Pancreas (tissue), 10 donors: ENCODE data around the gene HOXD13. TPM values are rescaled to one million over a fixed set of nuclear protein-coding genes. Genes with fewer than 3 reads are reported as not detected.

Source experiments
- ATAC-seq, 4 donors: fragments of 200-7000 bp; cut with Tn5 transposase; one replicate each; pipeline versions ENCODE4 v1.8.0 to v1.9.1; 2020; ENCODE audit warnings: mild to moderate bottlenecking in 4 of 4, moderate library complexity in 4 of 4
- DNase-seq, 6 donors: peaks; one replicate each; pipeline ENCODE4 v3.0.0-alpha.2; 2020
- FAIRE-seq: peaks from 2 replicates; lab custom pipeline; 2012; peaks lifted over from hg19 to GRCh38; lab: Jason Lieb, UNC
- H3K27ac ChIP-seq, 4 donors: fragments of 200-600 bp; sonication (generic); 1 replicate in 3 of 4; 2 replicates in 1 of 4; pipeline versions ENCODE4 v1.5.0 to v1.8.0; 2020
- H3K27me3 ChIP-seq, 4 donors: fragments of 200-600 bp; one replicate each; pipeline ENCODE4 v1.8.0; 2021
- H3K36me3 ChIP-seq, 3 donors: fragments of 200-600 bp; sonication (generic) in 1 of 3; one replicate each; pipeline versions ENCODE4 v1.5.0 to v1.8.0; 2020 to 2021
- H3K4me1 ChIP-seq, 3 donors: fragments of 200-600 bp; one replicate each; pipeline ENCODE4 v1.8.0; 2021
- H3K4me3 ChIP-seq, 4 donors: fragments of 200-600 bp; sonication (generic) in 2 of 4; one replicate each; pipeline versions ENCODE4 v1.5.0 to v1.8.0; 2020 to 2021
- H3K9me3 ChIP-seq, 4 donors: fragments of 200-600 bp; one replicate each; pipeline ENCODE4 v1.8.0; 2021
- CTCF ChIP-seq, 4 donors: fragments of 200-600 bp; sonication (generic) in 3 of 4; IDR thresholded peaks; one replicate each; pipeline versions ENCODE4 v1.5.0 to v1.8.0; 2021; ENCODE audit warnings: antibody characterized with exemption in 4 of 4
- WGBS, 2 donors: extraction: QIAGEN DNeasy Blood & Tissue Kit; methylation state at CpG; one replicate each; pipeline ENCODE4 v1.1.7; 2013; 5-methylcytosine and 5-hydroxymethylcytosine counted together
- intact Hi-C, 3 donors: fragments of 100-400 bp; cut with DNase I; formaldehyde crosslinking; loops; one replicate each; pipeline versions ENCODE4 v1.11.1 to v1.14.2; 2022
- polyA plus RNA-seq, 2 donors: library from polyadenylated mRNA; stranded (reverse); fragments of 200-250 nt; gene quantifications; one replicate each; pipeline ENCODE4 v1.2.3, GENCODE V29; 2013
- total RNA-seq, 6 donors: library from RNA; stranded (reverse); fragmentation: NEBNext Ultra II Directional in 4 of 6; extraction: Animal tissue kit (Norgen Biotek cat#: 25700) in 4 of 6; gene quantifications; one replicate each; pipeline versions ENCODE4 v1.2.1 to v1.2.4, GENCODE V29; 2021 to 2023
- donor health status: healthy with polysubstance abuse.
- donor health status: DM: no; HTN: no; CAD: no; lungs with moderate emphysema.
- donor health status: DM: no; HTN: no; CAD: no.
- donor health status: control.
- donor health status: control.
- donor health status: Bipolar disorder and iron deficiency.
- donor health status: DM: yes; HTN: yes; CAD: no.
- donor health status: DM: no; HTN: no; CAD: no.
- donor health status: DM: no; HTN: no; CAD: no.
- donor health status: DM: yes; HTN: yes; CAD: no.

HOXD13 gene
- total and polyA plus RNA-seq, 8 donors, result not detected

GRCh38 chr2:176093145-176093897, 800 bp downstream of the HOXD13 start:
- DNase-seq (peak in 1 of 6 donors; percentile 66), ATAC-seq (no peak), FAIRE-seq (no peak)
- H3K36me3 ChIP-seq, result no peaks in the 10 kb centered on the region
- WGBS, 2 donors, result 3 to 4% methylated on average over 52 to 53 of the region's 53 CpGs
- H3K9me3 ChIP-seq, result no peaks in the 10 kb centered on the region
- no peak overlapping the region for H3K27ac ChIP-seq
- peaks cover 0 to 11% (median 4%) of the 10 kb centered on the region in 3 donors for H3K4me1 ChIP-seq
- H3K4me3 ChIP-seq, result peak overlapping the region in 1 of 4 donors; percentile 37
- no peak for TF ChIP-seq CTCF (IDR thresholded peaks at IDR 0.05)
- H3K27me3 ChIP-seq, result peaks cover 10 to 90% (median 32%) of the 10 kb centered on the region in 4 donors
- intact Hi-C loops, result loop anchor here in 1 of 3 donors (5.0 kb wide), 1 partner anchor 406 kb away; no protein-coding TSS in a partner anchor

- FAIRE-seq (no peak), ATAC-seq (no peak), DNase-seq (no peak)
- Histone ChIP-seq H3K9me3 (no peaks in the 10 kb centered on the region), H3K4me3 (no peak overlapping the region), H3K36me3 (no peaks in the 10 kb centered on the region), H3K27me3 (peaks cover 10 to 90% (median 34%) of the 10 kb centered on the region in 4 donors), H3K27ac (no peak overlapping the region), H3K4me1 (peaks cover 0 to 11% (median 4%) of the 10 kb centered on the region in 3 donors)
- intact Hi-C loops, result loop anchor here in 1 of 3 donors (5.0 kb wide), 1 partner anchor 407 kb away; no protein-coding TSS in a partner anchor
- WGBS, 2 donors, result 5 to 8% methylated on average over 8 of the region's 8 CpGs
- TF ChIP-seq CTCF (IDR thresholded peaks at IDR 0.05), result no peak
These were observed 1.4 kb downstream of the HOXD13 start for GRCh38 chr2:176093898-176094249.

GRCh38 chr2:176094349-176094748, 1.8 kb downstream of the HOXD13 start:
- Histone ChIP-seq H3K9me3 (no peaks in the 10 kb centered on the region), H3K27me3 (peaks cover 10 to 89% (median 35%) of the 10 kb centered on the region in 4 donors), H3K4me3 (no peak overlapping the region), H3K27ac (no peak overlapping the region), H3K36me3 (no peaks in the 10 kb centered on the region), H3K4me1 (peaks cover 0 to 11% (median 4%) of the 10 kb centered on the region in 3 donors)
- WGBS, 2 donors, result 4% methylated on average over 12 of the region's 12 CpGs
- no peak for DNase-seq
- no peak for FAIRE-seq
- intact Hi-C loops, result loop anchor here in 1 of 3 donors (5.0 kb wide), 1 partner anchor 407 kb away; no protein-coding TSS in a partner anchor
- ATAC-seq, result no peak
- TF ChIP-seq CTCF (IDR thresholded peaks at IDR 0.05), result no peak

GRCh38 chr2:176095421-176095820, 2.9 kb downstream of the HOXD13 start:
- peaks cover 10 to 89% (median 37%) of the 10 kb centered on the region in 4 donors for H3K27me3 ChIP-seq
- ATAC-seq, result no peak
- intact Hi-C loops, result loop anchor here in 1 of 3 donors (5.0 kb wide), 1 partner anchor 413 kb away; no protein-coding TSS in a partner anchor

More at GRCh38 chr2:176095421-176095820, 2.9 kb downstream of the HOXD13 start:
- no peak for TF ChIP-seq CTCF (IDR thresholded peaks at IDR 0.05)
- DNase-seq (no peak), FAIRE-seq (no peak)
- Histone ChIP-seq H3K36me3 (no peaks in the 10 kb centered on the region), H3K27ac (no peak overlapping the region), H3K4me1 (peaks cover 0 to 11% (median 4%) of the 10 kb centered on the region in 3 donors), H3K9me3 (no peaks in the 10 kb centered on the region), H3K4me3 (no peak overlapping the region)
- 8 to 15% methylated on average over 5 of the region's 5 CpGs for WGBS, 2 donors
